ENCODE data around the gene LRP4.
"Not testable (repeated sequence)": the region's sequence is repeated elsewhere in the genome, so short reads cannot be mapped to it uniquely, and the experiment has no call there.

DNA sequence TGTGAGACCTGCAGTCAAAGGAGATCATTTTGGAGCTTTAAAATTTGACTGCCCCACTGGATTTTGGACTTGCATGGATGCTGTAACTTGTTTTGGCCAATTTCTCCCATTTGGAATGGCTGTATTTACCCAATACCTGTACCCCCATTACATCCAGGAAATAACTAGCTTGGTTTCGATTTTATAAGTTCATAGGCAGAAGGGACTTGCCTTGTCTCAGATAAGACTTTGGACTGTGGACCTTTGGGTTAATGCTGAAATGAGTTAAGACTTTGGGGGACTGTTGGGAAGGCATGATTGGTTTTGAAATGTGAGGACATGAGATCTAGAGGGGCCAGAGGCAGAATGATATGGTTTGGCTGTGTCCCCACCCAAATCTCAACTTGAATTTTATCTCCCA, 10.4 kb upstream of the LRP4 start:
- not testable (repeated sequence) for TF ChIP-seq ZFP3 (tag by site-specific recombination; IDR thresholded peaks at IDR 0.05; ENCODE audit: low read depth); ZNF112 (tag by site-specific recombination; IDR thresholded peaks at IDR 0.05); ZNF677 (tag by site-specific recombination; IDR thresholded peaks at IDR 0.05); ZNF768 (tag by site-specific recombination; IDR thresholded peaks at IDR 0.05); ZNF10 (tag by site-specific recombination; IDR thresholded peaks at IDR 0.05); YY1 (tag by site-specific recombination; IDR thresholded peaks at IDR 0.05); ZNF571 (tag by site-specific recombination; IDR thresholded peaks at IDR 0.05); ZNF24 (tag by site-specific recombination; IDR thresholded peaks at IDR 0.05); ZNF747 (tag by site-specific recombination; IDR thresholded peaks at IDR 0.05); ZNF629 (tag by site-specific recombination; IDR thresholded peaks at IDR 0.05)
- TF ChIP-seq, protein P1, sequence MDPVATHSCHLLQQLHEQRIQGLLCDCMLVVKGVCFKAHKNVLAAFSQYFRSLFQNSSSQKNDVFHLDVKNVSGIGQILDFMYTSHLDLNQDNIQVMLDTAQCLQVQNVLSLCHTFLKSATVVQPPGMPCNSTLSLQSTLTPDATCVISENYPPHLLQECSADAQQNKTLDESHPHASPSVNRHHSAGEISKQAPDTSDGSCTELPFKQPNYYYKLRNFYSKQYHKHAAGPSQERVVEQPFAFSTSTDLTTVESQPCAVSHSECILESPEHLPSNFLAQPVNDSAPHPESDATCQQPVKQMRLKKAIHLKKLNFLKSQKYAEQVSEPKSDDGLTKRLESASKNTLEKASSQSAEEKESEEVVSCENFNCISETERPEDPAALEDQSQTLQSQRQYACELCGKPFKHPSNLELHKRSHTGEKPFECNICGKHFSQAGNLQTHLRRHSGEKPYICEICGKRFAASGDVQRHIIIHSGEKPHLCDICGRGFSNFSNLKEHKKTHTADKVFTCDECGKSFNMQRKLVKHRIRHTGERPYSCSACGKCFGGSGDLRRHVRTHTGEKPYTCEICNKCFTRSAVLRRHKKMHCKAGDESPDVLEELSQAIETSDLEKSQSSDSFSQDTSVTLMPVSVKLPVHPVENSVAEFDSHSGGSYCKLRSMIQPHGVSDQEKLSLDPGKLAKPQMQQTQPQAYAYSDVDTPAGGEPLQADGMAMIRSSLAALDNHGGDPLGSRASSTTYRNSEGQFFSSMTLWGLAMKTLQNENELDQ (tag by site-specific recombination; IDR thresholded peaks at IDR 0.05; ENCODE audit: low read depth): not testable (repeated sequence)
- TF ChIP-seq, protein P2, sequence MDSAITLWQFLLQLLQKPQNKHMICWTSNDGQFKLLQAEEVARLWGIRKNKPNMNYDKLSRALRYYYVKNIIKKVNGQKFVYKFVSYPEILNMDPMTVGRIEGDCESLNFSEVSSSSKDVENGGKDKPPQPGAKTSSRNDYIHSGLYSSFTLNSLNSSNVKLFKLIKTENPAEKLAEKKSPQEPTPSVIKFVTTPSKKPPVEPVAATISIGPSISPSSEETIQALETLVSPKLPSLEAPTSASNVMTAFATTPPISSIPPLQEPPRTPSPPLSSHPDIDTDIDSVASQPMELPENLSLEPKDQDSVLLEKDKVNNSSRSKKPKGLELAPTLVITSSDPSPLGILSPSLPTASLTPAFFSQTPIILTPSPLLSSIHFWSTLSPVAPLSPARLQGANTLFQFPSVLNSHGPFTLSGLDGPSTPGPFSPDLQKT (IDR thresholded peaks at IDR 0.05; ENCODE audit: borderline replicate concordance, low read depth, low read length): not testable (repeated sequence)
- TF ChIP-seq, protein P3, sequence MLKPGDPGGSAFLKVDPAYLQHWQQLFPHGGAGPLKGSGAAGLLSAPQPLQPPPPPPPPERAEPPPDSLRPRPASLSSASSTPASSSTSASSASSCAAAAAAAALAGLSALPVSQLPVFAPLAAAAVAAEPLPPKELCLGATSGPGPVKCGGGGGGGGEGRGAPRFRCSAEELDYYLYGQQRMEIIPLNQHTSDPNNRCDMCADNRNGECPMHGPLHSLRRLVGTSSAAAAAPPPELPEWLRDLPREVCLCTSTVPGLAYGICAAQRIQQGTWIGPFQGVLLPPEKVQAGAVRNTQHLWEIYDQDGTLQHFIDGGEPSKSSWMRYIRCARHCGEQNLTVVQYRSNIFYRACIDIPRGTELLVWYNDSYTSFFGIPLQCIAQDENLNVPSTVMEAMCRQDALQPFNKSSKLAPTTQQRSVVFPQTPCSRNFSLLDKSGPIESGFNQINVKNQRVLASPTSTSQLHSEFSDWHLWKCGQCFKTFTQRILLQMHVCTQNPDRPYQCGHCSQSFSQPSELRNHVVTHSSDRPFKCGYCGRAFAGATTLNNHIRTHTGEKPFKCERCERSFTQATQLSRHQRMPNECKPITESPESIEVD (tag by site-specific recombination; IDR thresholded peaks at IDR 0.05): not testable (repeated sequence)
- TF ChIP-seq, protein P4, sequence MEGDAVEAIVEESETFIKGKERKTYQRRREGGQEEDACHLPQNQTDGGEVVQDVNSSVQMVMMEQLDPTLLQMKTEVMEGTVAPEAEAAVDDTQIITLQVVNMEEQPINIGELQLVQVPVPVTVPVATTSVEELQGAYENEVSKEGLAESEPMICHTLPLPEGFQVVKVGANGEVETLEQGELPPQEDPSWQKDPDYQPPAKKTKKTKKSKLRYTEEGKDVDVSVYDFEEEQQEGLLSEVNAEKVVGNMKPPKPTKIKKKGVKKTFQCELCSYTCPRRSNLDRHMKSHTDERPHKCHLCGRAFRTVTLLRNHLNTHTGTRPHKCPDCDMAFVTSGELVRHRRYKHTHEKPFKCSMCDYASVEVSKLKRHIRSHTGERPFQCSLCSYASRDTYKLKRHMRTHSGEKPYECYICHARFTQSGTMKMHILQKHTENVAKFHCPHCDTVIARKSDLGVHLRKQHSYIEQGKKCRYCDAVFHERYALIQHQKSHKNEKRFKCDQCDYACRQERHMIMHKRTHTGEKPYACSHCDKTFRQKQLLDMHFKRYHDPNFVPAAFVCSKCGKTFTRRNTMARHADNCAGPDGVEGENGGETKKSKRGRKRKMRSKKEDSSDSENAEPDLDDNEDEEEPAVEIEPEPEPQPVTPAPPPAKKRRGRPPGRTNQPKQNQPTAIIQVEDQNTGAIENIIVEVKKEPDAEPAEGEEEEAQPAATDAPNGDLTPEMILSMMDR (tag by site-specific recombination; IDR thresholded peaks at IDR 0.05): not testable (repeated sequence)

All from HEK293 (cell line).